Stimulated activated naive CD8-positive, alpha-beta T cell treated with anti-CD3 and anti-CD28 coated beads, Interleukin-15, amount 100 ng/mL, for 72 hours (primary cell): ENCODE measurements around the gene PARVB.
A peak's percentile ranks its signal among the peaks of the same experiment; 100 is the strongest.
"Not testable (repeated sequence)": the region's sequence is repeated elsewhere in the genome, so short reads cannot be mapped to it uniquely, and the experiment has no call there.

Experiments
- ATAC-seq: fragments of 150-1000 bp; cut with Tn5 transposase; 2 replicates; pipeline ENCODE4 v1.10.0; 2021; ENCODE audit warnings: mild to moderate bottlenecking, moderate library complexity
- DNase-seq, 2 donors: peaks; one replicate each; pipeline ENCODE4 v3.0.0; 2021 to 2022
- H3K27ac Mint-ChIP-seq, 2 donors: one replicate each; pipeline ENCODE4 v1.8.0; 2022; ENCODE audit warnings: mild to moderate bottlenecking in 2 of 2, mixed read lengths in 2 of 2, moderate library complexity in 2 of 2
- H3K27me3 Mint-ChIP-seq: one replicate; pipeline ENCODE4 v1.8.0; 2022; ENCODE audit warnings: mixed read lengths
- H3K4me1 Mint-ChIP-seq: one replicate; pipeline ENCODE4 v1.8.0; 2022; ENCODE audit warnings: mild to moderate bottlenecking, mixed read lengths
- H3K4me3 Mint-ChIP-seq, 2 donors: one replicate each; pipeline ENCODE4 v1.8.0; 2022; ENCODE audit warnings: mild to moderate bottlenecking in 2 of 2, mixed read lengths in 2 of 2, moderate library complexity in 1 of 2
- H3K9me3 Mint-ChIP-seq, 2 donors: one replicate each; pipeline ENCODE4 v1.8.0; 2022; ENCODE audit warnings: mixed read lengths in 2 of 2

PARVB gene

GRCh38 chr22:44014241-44014640 lies 9.9 kb upstream of the PARVB start:
- H3K4me1 Mint-ChIP-seq, result no peaks in the 10 kb centered on the region
- no peaks in the 10 kb centered on the region for H3K27me3 Mint-ChIP-seq
- DNase-seq, result no peak
- no peak overlapping the region for H3K4me3 Mint-ChIP-seq
- no peak for ATAC-seq
- H3K27ac Mint-ChIP-seq, result no peak overlapping the region
- no peaks in the 10 kb centered on the region for H3K9me3 Mint-ChIP-seq

GRCh38 chr22:44016586-44016985 lies 7.5 kb upstream of the PARVB start:
- H3K27ac Mint-ChIP-seq, H3K9me3 Mint-ChIP-seq, H3K27me3 Mint-ChIP-seq, H3K4me3 Mint-ChIP-seq, DNase-seq, H3K4me1 Mint-ChIP-seq, ATAC-seq: not testable (repeated sequence)

- Mint-ChIP-seq H3K4me1 (peaks cover 25% of the 10 kb centered on the region), H3K27ac (no peak overlapping the region), H3K9me3 (no peaks in the 10 kb centered on the region), H3K27me3 (no peaks in the 10 kb centered on the region), H3K4me3 (no peak overlapping the region)
- no peak for ATAC-seq
- no peak for DNase-seq
These were observed 5.5 kb upstream of the PARVB start for GRCh38 chr22:44018594-44018993.

GRCh38 chr22:44019416-44019815 lies 4.7 kb upstream of the PARVB start:
- Mint-ChIP-seq H3K27me3 (no peaks in the 10 kb centered on the region), H3K4me3 (no peak overlapping the region), H3K27ac (no peak overlapping the region), H3K9me3 (no peaks in the 10 kb centered on the region), H3K4me1 (peaks cover 30% of the 10 kb centered on the region)
- DNase-seq (no peak), ATAC-seq (no peak)

- H3K9me3 Mint-ChIP-seq, result no peaks in the 10 kb centered on the region
- no peak for DNase-seq
- no peaks in the 10 kb centered on the region for H3K27me3 Mint-ChIP-seq
- H3K4me1 Mint-ChIP-seq, result peaks cover 32% of the 10 kb centered on the region
- no peak overlapping the region for H3K27ac Mint-ChIP-seq
- no peak for ATAC-seq
- H3K4me3 Mint-ChIP-seq, result no peak overlapping the region
These were observed 4.3 kb upstream of the PARVB start for GRCh38 chr22:44019846-44020245.

GRCh38 chr22:44020981-44021380 lies 3.1 kb upstream of the PARVB start:
- Mint-ChIP-seq H3K4me3 (no peak overlapping the region), H3K27ac (no peak overlapping the region), H3K27me3 (peaks cover 7% of the 10 kb centered on the region), H3K4me1 (peaks cover 43% of the 10 kb centered on the region), H3K9me3 (no peaks in the 10 kb centered on the region)
- DNase-seq (no peak), ATAC-seq (no peak)

- peak; percentile 56 to 64 for DNase-seq
- H3K27me3 Mint-ChIP-seq, result peaks cover 13% of the 10 kb centered on the region
- H3K4me3 Mint-ChIP-seq, result peak overlapping the region; percentile 93 to 97
- peak; percentile 63 for ATAC-seq
- peak overlapping the region; percentile 96 for H3K27ac Mint-ChIP-seq
- H3K4me1 Mint-ChIP-seq, result peaks cover 68% of the 10 kb centered on the region
- no peaks in the 10 kb centered on the region for H3K9me3 Mint-ChIP-seq
These were observed 456 bp upstream of the PARVB start for GRCh38 chr22:44023404-44024287.

GRCh38 chr22:44025171-44026065 lies 1.3 kb downstream of the PARVB start:
- Mint-ChIP-seq H3K4me1 (peaks cover 78% of the 10 kb centered on the region), H3K27me3 (peaks cover 13% of the 10 kb centered on the region)
- ATAC-seq, result no peak

GRCh38 chr22:44026066-44026629 lies 2.0 kb downstream of the PARVB start:
- Mint-ChIP-seq H3K4me3 (peak overlapping the region; percentile 83 to 85), H3K9me3 (no peaks in the 10 kb centered on the region), H3K27ac (peak overlapping the region; percentile 87 to 90), H3K27me3 (peaks cover 13% of the 10 kb centered on the region), H3K4me1 (peaks cover 82% of the 10 kb centered on the region)
- DNase-seq, result no peak
- no peak for ATAC-seq

More at GRCh38 chr22:44025171-44026065, 1.3 kb downstream of the PARVB start:
- DNase-seq, result no peak
- H3K9me3 Mint-ChIP-seq, result no peaks in the 10 kb centered on the region
- H3K4me3 Mint-ChIP-seq, result peak overlapping the region; percentile 83 to 85
- peak overlapping the region; percentile 67 to 87 for H3K27ac Mint-ChIP-seq

- peak; percentile 84 for ATAC-seq
- peak overlapping the region; percentile 83 to 85 for H3K4me3 Mint-ChIP-seq
- peaks cover 13% of the 10 kb centered on the region for H3K27me3 Mint-ChIP-seq
- H3K27ac Mint-ChIP-seq, result peak overlapping the region; percentile 97 to 98
- no peaks in the 10 kb centered on the region for H3K9me3 Mint-ChIP-seq
- DNase-seq, result peak; percentile 50 to 76
- peaks cover 83% of the 10 kb centered on the region for H3K4me1 Mint-ChIP-seq
These were observed 2.8 kb downstream of the PARVB start for GRCh38 chr22:44026630-44027511.

- no peak for DNase-seq
- H3K9me3 Mint-ChIP-seq, result no peaks in the 10 kb centered on the region
- no peak overlapping the region for H3K27ac Mint-ChIP-seq
- ATAC-seq, result no peak
- H3K4me1 Mint-ChIP-seq, result peaks cover 77% of the 10 kb centered on the region
- H3K4me3 Mint-ChIP-seq, result peak overlapping the region; percentile 1 to 12
- peaks cover 13% of the 10 kb centered on the region for H3K27me3 Mint-ChIP-seq
These were observed 4.0 kb downstream of the PARVB start for GRCh38 chr22:44028091-44028490.

- Mint-ChIP-seq H3K27me3 (peaks cover 13% of the 10 kb centered on the region), H3K4me1 (peaks cover 68% of the 10 kb centered on the region), H3K9me3 (no peaks in the 10 kb centered on the region), H3K4me3 (no peak overlapping the region), H3K27ac (no peak overlapping the region)
- DNase-seq, result no peak
- ATAC-seq, result no peak
These were observed 5.0 kb downstream of the PARVB start for GRCh38 chr22:44029069-44029468.

- no peaks in the 10 kb centered on the region for H3K9me3 Mint-ChIP-seq
- no peak overlapping the region for H3K4me3 Mint-ChIP-seq
- H3K27ac Mint-ChIP-seq, result no peak overlapping the region
- ATAC-seq (no peak), DNase-seq (no peak)
- peaks cover 13% of the 10 kb centered on the region for H3K27me3 Mint-ChIP-seq
- H3K4me1 Mint-ChIP-seq, result peaks cover 62% of the 10 kb centered on the region
These were observed 6.1 kb downstream of the PARVB start for GRCh38 chr22:44030051-44030701.

- Mint-ChIP-seq H3K27me3 (peaks cover 9% of the 10 kb centered on the region), H3K4me1 (peaks cover 57% of the 10 kb centered on the region), H3K9me3 (no peaks in the 10 kb centered on the region), H3K4me3 (no peak overlapping the region), H3K27ac (peak overlapping the region in 1 of 2 donors; percentile 2)
- ATAC-seq (no peak), DNase-seq (no peak)
These were observed 6.6 kb downstream of the PARVB start for GRCh38 chr22:44030702-44031082.
